ENCODE results near the gene EFNA4. TPM values are rescaled to one million over a fixed set of nuclear protein-coding genes. Genes with fewer than 3 reads are reported as not detected.

Gene EFNA4
- total and polyA plus RNA-seq, 9 of the 15 experiments (the other 6 are each of a cell fraction or from before 2014, with no cell fraction given), result 0.68 to 7.4 (median 6.1) TPM

DNA sequence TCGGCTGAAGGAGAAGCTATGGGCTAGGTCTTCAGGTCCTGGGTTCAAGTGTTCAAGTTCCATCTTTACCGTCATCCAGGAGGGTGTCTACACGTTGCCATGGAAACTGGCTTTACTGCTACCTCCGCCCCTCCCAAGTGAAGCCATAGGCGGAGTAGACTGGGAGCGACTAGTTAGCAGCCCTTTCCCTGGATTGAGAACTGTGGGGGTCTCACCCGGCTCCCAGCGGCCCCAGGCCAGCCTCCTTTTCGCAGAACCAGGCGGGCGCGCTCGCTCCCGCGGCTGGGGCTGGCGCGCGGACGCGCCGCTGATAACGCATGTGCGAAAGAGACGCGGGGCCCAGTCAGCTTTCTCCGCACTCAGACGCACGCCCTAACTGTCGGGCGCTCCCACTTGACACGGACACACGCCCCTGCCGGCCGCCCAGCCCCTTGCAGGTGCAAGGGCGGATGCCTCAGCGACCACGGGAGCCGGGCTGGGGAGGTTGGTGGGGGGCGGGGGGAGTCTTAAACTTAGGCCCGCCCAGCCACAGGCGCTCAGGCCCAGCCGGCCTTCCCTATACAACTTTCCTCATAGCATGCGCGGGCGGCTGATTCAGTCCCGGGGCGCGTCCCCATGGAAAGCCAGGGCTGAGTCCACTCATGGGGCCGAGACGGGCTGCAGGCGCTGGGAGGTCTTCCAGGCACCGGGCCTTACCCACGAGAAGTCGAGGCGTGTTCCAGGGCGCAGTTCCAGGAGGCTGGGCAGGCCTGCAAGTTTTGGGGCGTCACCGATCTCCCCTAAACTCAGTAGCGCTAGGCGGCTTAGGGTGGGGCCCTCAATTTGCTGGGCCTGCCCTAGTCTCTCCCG is 7.4 kb downstream of the EFNA4 start (continued):
- TF ChIP-seq, protein P1, sequence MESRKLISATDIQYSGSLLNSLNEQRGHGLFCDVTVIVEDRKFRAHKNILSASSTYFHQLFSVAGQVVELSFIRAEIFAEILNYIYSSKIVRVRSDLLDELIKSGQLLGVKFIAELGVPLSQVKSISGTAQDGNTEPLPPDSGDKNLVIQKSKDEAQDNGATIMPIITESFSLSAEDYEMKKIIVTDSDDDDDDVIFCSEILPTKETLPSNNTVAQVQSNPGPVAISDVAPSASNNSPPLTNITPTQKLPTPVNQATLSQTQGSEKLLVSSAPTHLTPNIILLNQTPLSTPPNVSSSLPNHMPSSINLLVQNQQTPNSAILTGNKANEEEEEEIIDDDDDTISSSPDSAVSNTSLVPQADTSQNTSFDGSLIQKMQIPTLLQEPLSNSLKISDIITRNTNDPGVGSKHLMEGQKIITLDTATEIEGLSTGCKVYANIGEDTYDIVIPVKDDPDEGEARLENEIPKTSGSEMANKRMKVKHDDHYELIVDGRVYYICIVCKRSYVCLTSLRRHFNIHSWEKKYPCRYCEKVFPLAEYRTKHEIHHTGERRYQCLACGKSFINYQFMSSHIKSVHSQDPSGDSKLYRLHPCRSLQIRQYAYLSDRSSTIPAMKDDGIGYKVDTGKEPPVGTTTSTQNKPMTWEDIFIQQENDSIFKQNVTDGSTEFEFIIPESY (CRISPR knock-in tag; IDR thresholded peaks at IDR 0.05), result no peak
- TF ChIP-seq HOXB6 (CRISPR knock-in tag; IDR thresholded peaks at IDR 0.05; ENCODE audit: borderline replicate concordance) (no peak), SIN3A (IDR thresholded peaks at IDR 0.05; ENCODE audit: borderline replicate concordance in 2 of 2, control insufficient read depth in 1 of 2, low read depth in 2 of 2, low read length in 2 of 2) (peak in 1 of 2 experiments; percentile 34; a peak in 1 of 4 replicates), ZNF431 (CRISPR knock-in tag; IDR thresholded peaks at IDR 0.05) (peak; percentile 83), KDM4B (IDR thresholded peaks at IDR 0.05; ENCODE audit: borderline replicate concordance in 2 of 2, low read depth in 1 of 2) (no peak), ZNF175 (CRISPR knock-in tag; IDR thresholded peaks at IDR 0.05; ENCODE audit: low read depth) (peak; percentile 33; the same call in 1 of the 2 replicates), ZNF316 (IDR thresholded peaks at IDR 0.05) (no peak), RCOR1 (IDR thresholded peaks at IDR 0.05; ENCODE audit: borderline replicate concordance in 1 of 2, low read depth in 2 of 2, low read length in 2 of 2) (peak in 1 of 2 experiments; percentile 72; a peak in 1 of 4 replicates), RBFOX2 (IDR thresholded peaks at IDR 0.05; ENCODE audit: low read depth, low read length) (peak; percentile 70), CCNT2 (IDR thresholded peaks at IDR 0.05; ENCODE audit: borderline replicate concordance, extremely low read depth, insufficient read length, low read depth, low read length) (peak; percentile 84), FUS (optimal IDR thresholded peaks at IDR 0.05; ENCODE audit: low read depth, low read length) (no peak), PHF21A (IDR thresholded peaks at IDR 0.05; ENCODE audit: borderline replicate concordance, low read depth) (0 out of 2 replicates have a peak, but pooled peaks have one; percentile 17)
- TF ChIP-seq, protein P2, sequence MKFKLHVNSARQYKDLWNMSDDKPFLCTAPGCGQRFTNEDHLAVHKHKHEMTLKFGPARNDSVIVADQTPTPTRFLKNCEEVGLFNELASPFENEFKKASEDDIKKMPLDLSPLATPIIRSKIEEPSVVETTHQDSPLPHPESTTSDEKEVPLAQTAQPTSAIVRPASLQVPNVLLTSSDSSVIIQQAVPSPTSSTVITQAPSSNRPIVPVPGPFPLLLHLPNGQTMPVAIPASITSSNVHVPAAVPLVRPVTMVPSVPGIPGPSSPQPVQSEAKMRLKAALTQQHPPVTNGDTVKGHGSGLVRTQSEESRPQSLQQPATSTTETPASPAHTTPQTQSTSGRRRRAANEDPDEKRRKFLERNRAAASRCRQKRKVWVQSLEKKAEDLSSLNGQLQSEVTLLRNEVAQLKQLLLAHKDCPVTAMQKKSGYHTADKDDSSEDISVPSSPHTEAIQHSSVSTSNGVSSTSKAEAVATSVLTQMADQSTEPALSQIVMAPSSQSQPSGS (CRISPR knock-in tag; IDR thresholded peaks at IDR 0.05), result no peak; the same call in 1 of the 2 replicates
- TF ChIP-seq, protein P3, sequence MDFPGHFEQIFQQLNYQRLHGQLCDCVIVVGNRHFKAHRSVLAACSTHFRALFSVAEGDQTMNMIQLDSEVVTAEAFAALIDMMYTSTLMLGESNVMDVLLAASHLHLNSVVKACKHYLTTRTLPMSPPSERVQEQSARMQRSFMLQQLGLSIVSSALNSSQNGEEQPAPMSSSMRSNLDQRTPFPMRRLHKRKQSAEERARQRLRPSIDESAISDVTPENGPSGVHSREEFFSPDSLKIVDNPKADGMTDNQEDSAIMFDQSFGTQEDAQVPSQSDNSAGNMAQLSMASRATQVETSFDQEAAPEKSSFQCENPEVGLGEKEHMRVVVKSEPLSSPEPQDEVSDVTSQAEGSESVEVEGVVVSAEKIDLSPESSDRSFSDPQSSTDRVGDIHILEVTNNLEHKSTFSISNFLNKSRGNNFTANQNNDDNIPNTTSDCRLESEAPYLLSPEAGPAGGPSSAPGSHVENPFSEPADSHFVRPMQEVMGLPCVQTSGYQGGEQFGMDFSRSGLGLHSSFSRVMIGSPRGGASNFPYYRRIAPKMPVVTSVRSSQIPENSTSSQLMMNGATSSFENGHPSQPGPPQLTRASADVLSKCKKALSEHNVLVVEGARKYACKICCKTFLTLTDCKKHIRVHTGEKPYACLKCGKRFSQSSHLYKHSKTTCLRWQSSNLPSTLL (IDR thresholded peaks at IDR 0.05), result no peak
- TF ChIP-seq, protein P4, sequence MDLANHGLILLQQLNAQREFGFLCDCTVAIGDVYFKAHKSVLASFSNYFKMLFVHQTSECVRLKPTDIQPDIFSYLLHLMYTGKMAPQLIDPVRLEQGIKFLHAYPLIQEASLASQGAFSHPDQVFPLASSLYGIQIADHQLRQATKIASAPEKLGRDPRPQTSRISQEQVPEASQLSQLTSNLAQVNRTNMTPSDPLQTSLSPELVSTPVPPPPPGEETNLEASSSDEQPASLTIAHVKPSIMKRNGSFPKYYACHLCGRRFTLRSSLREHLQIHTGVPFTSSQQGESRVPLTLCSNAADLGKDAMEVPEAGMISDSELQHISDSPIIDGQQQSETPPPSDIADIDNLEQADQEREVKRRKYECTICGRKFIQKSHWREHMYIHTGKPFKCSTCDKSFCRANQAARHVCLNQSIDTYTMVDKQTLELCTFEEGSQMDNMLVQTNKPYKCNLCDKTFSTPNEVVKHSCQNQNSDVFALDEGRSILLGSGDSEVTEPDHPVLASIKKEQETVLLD (IDR thresholded peaks at IDR 0.05), result peak; percentile 19; the same call in 1 of the 2 replicates
- TF ChIP-seq, protein P5, sequence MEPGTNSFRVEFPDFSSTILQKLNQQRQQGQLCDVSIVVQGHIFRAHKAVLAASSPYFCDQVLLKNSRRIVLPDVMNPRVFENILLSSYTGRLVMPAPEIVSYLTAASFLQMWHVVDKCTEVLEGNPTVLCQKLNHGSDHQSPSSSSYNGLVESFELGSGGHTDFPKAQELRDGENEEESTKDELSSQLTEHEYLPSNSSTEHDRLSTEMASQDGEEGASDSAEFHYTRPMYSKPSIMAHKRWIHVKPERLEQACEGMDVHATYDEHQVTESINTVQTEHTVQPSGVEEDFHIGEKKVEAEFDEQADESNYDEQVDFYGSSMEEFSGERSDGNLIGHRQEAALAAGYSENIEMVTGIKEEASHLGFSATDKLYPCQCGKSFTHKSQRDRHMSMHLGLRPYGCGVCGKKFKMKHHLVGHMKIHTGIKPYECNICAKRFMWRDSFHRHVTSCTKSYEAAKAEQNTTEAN (CRISPR knock-in tag; IDR thresholded peaks at IDR 0.05), result 0 out of 2 replicates have a peak, but pooled peaks have one; percentile 44

All from K562 (cell line).